OCI-M2 (cell line): ENCODE results near the gene NTSR1.

Experiments
- DNase-seq: peaks from one replicate; lab custom pipeline; 2025; ENCODE audit not compliant: unreplicated experiment; lab: John Stamatoyannopoulos, UW

NTSR1 gene

GRCh38 chr20:62768234-62768546 lies 59.6 kb downstream of the NTSR1 start:
- no peak for DNase-seq

GRCh38 chr20:62768551-62769287 lies 60.1 kb downstream of the NTSR1 start:
- no peak for DNase-seq

GRCh38 chr20:62769346-62770071 lies 60.9 kb downstream of the NTSR1 start:
- no peak for DNase-seq

GRCh38 chr20:62770111-62770910 lies 61.7 kb downstream of the NTSR1 start:
- no peak for DNase-seq

GRCh38 chr20:62770916-62771315 lies 62.3 kb downstream of the NTSR1 start:
- no peak for DNase-seq

GRCh38 chr20:62771396-62772102 lies 62.9 kb downstream of the NTSR1 start:
- no peak for DNase-seq

- DNase-seq = no peak
Measured at GRCh38 chr20:62772103-62772611, 63.5 kb downstream of the NTSR1 start.

- no peak for DNase-seq
Measured at GRCh38 chr20:62772619-62772989, 64.0 kb downstream of the NTSR1 start.

- DNase-seq = no peak
Measured at GRCh38 chr20:62772990-62773844, 64.6 kb downstream of the NTSR1 start.

- DNase-seq = no peak
Measured at GRCh38 chr20:62773845-62774714, 65.4 kb downstream of the NTSR1 start.

GRCh38 chr20:62774762-62775161 lies 66.1 kb downstream of the NTSR1 start:
- DNase-seq = no peak

GRCh38 chr20:62775206-62775605 lies 66.6 kb downstream of the NTSR1 start:
- no peak for DNase-seq

- no peak for DNase-seq
Measured at GRCh38 chr20:62776035-62776691, 67.5 kb downstream of the NTSR1 start.

GRCh38 chr20:62776692-62777527 lies 68.3 kb downstream of the NTSR1 start:
- no peak for DNase-seq

- no peak for DNase-seq
Measured at GRCh38 chr20:62777528-62777830, 68.8 kb downstream of the NTSR1 start.

- DNase-seq = no peak
Measured at GRCh38 chr20:62778058-62778457, 69.4 kb downstream of the NTSR1 start.

GRCh38 chr20:62778601-62779416 lies 70.2 kb downstream of the NTSR1 start:
- DNase-seq = no peak
